GM18873 (cell line): ENCODE measurements around the gene GNAS-AS1.

Experiments
- ATAC-seq: cut with Tn5 transposase; IDR thresholded peaks from one replicate; pipeline ENCODE4 v1.9.1; 2021; ENCODE audit warnings: mild to moderate bottlenecking, moderate library complexity, moderate number of reproducible peaks; ENCODE audit not compliant: unreplicated experiment, low FRiP score

The GNAS-AS1 gene

GRCh38 chr20:58850693-58851174, at the start of gene GNAS-AS1:
GNAS-AS1 (minus strand) TSS chr20:58850902.
- ATAC-seq, result peak; percentile 66

GRCh38 chr20:58900397-58900796, 49.7 kb upstream of the GNAS-AS1 start:
- ATAC-seq, result no peak

GRCh38 chr20:58899512-58899911, 48.8 kb upstream of the GNAS-AS1 start:
- ATAC-seq, result no peak

- no peak for ATAC-seq
These were observed 48.1 kb upstream of the GNAS-AS1 start for GRCh38 chr20:58898629-58899408.

- ATAC-seq, result no peak
These were observed 46.8 kb upstream of the GNAS-AS1 start for GRCh38 chr20:58897488-58897887.

GRCh38 chr20:58896820-58897219, 46.1 kb upstream of the GNAS-AS1 start:
- ATAC-seq, result no peak

GRCh38 chr20:58895448-58896180, 44.9 kb upstream of the GNAS-AS1 start:
- ATAC-seq, result no peak

- ATAC-seq, result no peak
These were observed 44.1 kb upstream of the GNAS-AS1 start for GRCh38 chr20:58894652-58895447.

- no peak for ATAC-seq
These were observed 42.8 kb upstream of the GNAS-AS1 start for GRCh38 chr20:58893355-58894120.

- no peak for ATAC-seq
These were observed 42.2 kb upstream of the GNAS-AS1 start for GRCh38 chr20:58892932-58893224.

- no peak for ATAC-seq
These were observed 41.6 kb upstream of the GNAS-AS1 start for GRCh38 chr20:58892141-58892931.

GRCh38 chr20:58891718-58892140, 41.0 kb upstream of the GNAS-AS1 start:
- ATAC-seq, result no peak

- no peak for ATAC-seq
These were observed 40.5 kb upstream of the GNAS-AS1 start for GRCh38 chr20:58891086-58891717.

- ATAC-seq, result no peak
These were observed 39.9 kb upstream of the GNAS-AS1 start for GRCh38 chr20:58890518-58891085.

GRCh38 chr20:58889798-58890517, 39.3 kb upstream of the GNAS-AS1 start:
- ATAC-seq, result no peak

- no peak for ATAC-seq
These were observed 38.6 kb upstream of the GNAS-AS1 start for GRCh38 chr20:58889334-58889760.

GRCh38 chr20:58888521-58889333, 38.0 kb upstream of the GNAS-AS1 start:
- peak; percentile 45 for ATAC-seq
